Peyer's patch (tissue), 4 donors: ENCODE measurements around the gene CADPS. TPM values are rescaled to one million over a fixed set of nuclear protein-coding genes. Genes with fewer than 3 reads are reported as not detected.

Experiments used
- DNase-seq, 3 donors: peaks; one replicate each; pipeline ENCODE4 v3.0.0-alpha.2; 2017 to 2019
- H3K27ac ChIP-seq, 4 donors: fragments of 200-600 bp; sonication (generic); one replicate each; pipeline ENCODE4 v1.5.1; 2016 to 2019
- H3K27me3 ChIP-seq, 2 donors: fragments of 200-600 bp; sonication (generic); one replicate each; pipeline ENCODE4 v1.5.1; 2019
- H3K36me3 ChIP-seq, 3 donors: fragments of 200-600 bp; sonication (generic); one replicate each; pipeline ENCODE4 v1.5.1; 2016 to 2019
- H3K4me1 ChIP-seq, 4 donors: fragments of 200-600 bp; sonication (generic); one replicate each; pipeline ENCODE4 v1.5.1; 2016 to 2019
- H3K4me3 ChIP-seq, 4 donors: fragments of 200-600 bp; sonication (generic); 1 replicate in 3 of 4; 2 replicates in 1 of 4; pipeline ENCODE4 v1.5.1; 2016 to 2019; ENCODE audit warnings: mild to moderate bottlenecking in 1 of 4
- H3K9me3 ChIP-seq, 4 donors: fragments of 200-600 bp; sonication (generic); one replicate each; pipeline ENCODE4 v1.5.1; 2016 to 2019; ENCODE audit warnings: mild to moderate bottlenecking in 1 of 4
- POLR2A ChIP-seq, 2 donors: fragments of 450-650 bp; IDR thresholded peaks; one replicate each; pipeline ENCODE4 v1.5.1; 2017; ENCODE audit warnings: antibody characterized with exemption in 2 of 2, mild to moderate bottlenecking in 2 of 2, moderate library complexity in 2 of 2
- total RNA-seq, 4 donors: library from RNA; depleted of rRNA; stranded (reverse); fragments of >200 nt; gene quantifications; one replicate each; pipeline ENCODE4 v1.1.0, GENCODE V29; 2016
- TF ChIP-seq, protein P1 (sequence below), 6 experiments: fragments of 450-650 bp in 4 of 6; fragments of 200-600 bp in 2 of 6; sonication (generic) in 1 of 6; IDR thresholded peaks; one replicate each; pipeline ENCODE4 v1.5.1; 2017 to 2019; ENCODE audit warnings: antibody characterized with exemption in 6 of 6, mild to moderate bottlenecking in 3 of 6, moderate library complexity in 1 of 6

Gene CADPS
- total RNA-seq, 4 donors from 2014 or later, result 6.4 to 29.7 (median 18.1) TPM

GRCh38 chr3:62406945-62407344, 468.3 kb downstream of the CADPS start:
- TF ChIP-seq, protein P1, sequence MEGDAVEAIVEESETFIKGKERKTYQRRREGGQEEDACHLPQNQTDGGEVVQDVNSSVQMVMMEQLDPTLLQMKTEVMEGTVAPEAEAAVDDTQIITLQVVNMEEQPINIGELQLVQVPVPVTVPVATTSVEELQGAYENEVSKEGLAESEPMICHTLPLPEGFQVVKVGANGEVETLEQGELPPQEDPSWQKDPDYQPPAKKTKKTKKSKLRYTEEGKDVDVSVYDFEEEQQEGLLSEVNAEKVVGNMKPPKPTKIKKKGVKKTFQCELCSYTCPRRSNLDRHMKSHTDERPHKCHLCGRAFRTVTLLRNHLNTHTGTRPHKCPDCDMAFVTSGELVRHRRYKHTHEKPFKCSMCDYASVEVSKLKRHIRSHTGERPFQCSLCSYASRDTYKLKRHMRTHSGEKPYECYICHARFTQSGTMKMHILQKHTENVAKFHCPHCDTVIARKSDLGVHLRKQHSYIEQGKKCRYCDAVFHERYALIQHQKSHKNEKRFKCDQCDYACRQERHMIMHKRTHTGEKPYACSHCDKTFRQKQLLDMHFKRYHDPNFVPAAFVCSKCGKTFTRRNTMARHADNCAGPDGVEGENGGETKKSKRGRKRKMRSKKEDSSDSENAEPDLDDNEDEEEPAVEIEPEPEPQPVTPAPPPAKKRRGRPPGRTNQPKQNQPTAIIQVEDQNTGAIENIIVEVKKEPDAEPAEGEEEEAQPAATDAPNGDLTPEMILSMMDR (IDR thresholded peaks at IDR 0.05), result no peak
- TF ChIP-seq POLR2A (IDR thresholded peaks at IDR 0.05), result no peak
- Histone ChIP-seq H3K27ac (no peak overlapping the region), H3K36me3 (no peaks in the 10 kb centered on the region), H3K27me3 (no peaks in the 10 kb centered on the region), H3K4me3 (no peak overlapping the region), H3K4me1 (no peaks in the 10 kb centered on the region), H3K9me3 (no peaks in the 10 kb centered on the region)
- DNase-seq, result no peak

GRCh38 chr3:62405566-62405965, 469.6 kb downstream of the CADPS start:
- H3K27me3 ChIP-seq, result no peaks in the 10 kb centered on the region
- no peaks in the 10 kb centered on the region for H3K36me3 ChIP-seq
- DNase-seq, result no peak
- TF ChIP-seq, protein P1 (IDR thresholded peaks at IDR 0.05), result no peak
- TF ChIP-seq POLR2A (IDR thresholded peaks at IDR 0.05), result no peak
- no peaks in the 10 kb centered on the region for H3K9me3 ChIP-seq
- H3K4me1 ChIP-seq, result no peaks in the 10 kb centered on the region
- H3K27ac ChIP-seq, result no peak overlapping the region
- no peak overlapping the region for H3K4me3 ChIP-seq

- no peak for TF ChIP-seq POLR2A (IDR thresholded peaks at IDR 0.05)
- TF ChIP-seq, protein P1 (IDR thresholded peaks at IDR 0.05), result no peak
- Histone ChIP-seq H3K27ac (no peak overlapping the region), H3K9me3 (no peaks in the 10 kb centered on the region), H3K36me3 (no peaks in the 10 kb centered on the region), H3K27me3 (no peaks in the 10 kb centered on the region), H3K4me1 (no peaks in the 10 kb centered on the region), H3K4me3 (no peak overlapping the region)
- DNase-seq, result no peak
These were observed 470.1 kb downstream of the CADPS start for GRCh38 chr3:62405135-62405534.

GRCh38 chr3:62404321-62404720, 470.9 kb downstream of the CADPS start:
- H3K36me3 ChIP-seq, result no peaks in the 10 kb centered on the region

GRCh38 chr3:62403765-62404164, 471.5 kb downstream of the CADPS start:
- DNase-seq, result no peak
- H3K9me3 ChIP-seq, result no peaks in the 10 kb centered on the region
- no peaks in the 10 kb centered on the region for H3K27me3 ChIP-seq
- no peaks in the 10 kb centered on the region for H3K4me1 ChIP-seq
- H3K36me3 ChIP-seq, result no peaks in the 10 kb centered on the region
- TF ChIP-seq POLR2A (IDR thresholded peaks at IDR 0.05), result no peak
- TF ChIP-seq, protein P1 (IDR thresholded peaks at IDR 0.05), result no peak
- H3K27ac ChIP-seq, result no peak overlapping the region
- no peak overlapping the region for H3K4me3 ChIP-seq

More at GRCh38 chr3:62404321-62404720, 470.9 kb downstream of the CADPS start:
- no peaks in the 10 kb centered on the region for H3K27me3 ChIP-seq
- H3K4me1 ChIP-seq, result no peaks in the 10 kb centered on the region
- H3K9me3 ChIP-seq, result no peaks in the 10 kb centered on the region
- H3K4me3 ChIP-seq, result no peak overlapping the region
- no peak for DNase-seq
- H3K27ac ChIP-seq, result no peak overlapping the region
- TF ChIP-seq POLR2A (IDR thresholded peaks at IDR 0.05), result no peak
- TF ChIP-seq, protein P1 (IDR thresholded peaks at IDR 0.05), result no peak
